ENCODE data around the gene CDHR2.

Gene CDHR2

GRCh38 chr5:176625512-176625911 lies 76.4 kb downstream of the CDHR2 start:
- no peak for DNase-seq

GRCh38 chr5:176625966-176626875 lies 77.1 kb downstream of the CDHR2 start:
- DNase-seq = no peak

GRCh38 chr5:176626876-176627236 lies 77.7 kb downstream of the CDHR2 start:
- no peak for DNase-seq

- DNase-seq = no peak
These were observed 78.4 kb downstream of the CDHR2 start for GRCh38 chr5:176627582-176627981.

GRCh38 chr5:176628406-176629228 lies 79.5 kb downstream of the CDHR2 start:
- DNase-seq = no peak

GRCh38 chr5:176629317-176629852 lies 80.2 kb downstream of the CDHR2 start:
- no peak for DNase-seq

- no peak for DNase-seq
These were observed 80.9 kb downstream of the CDHR2 start, which contains the start of the genes EIF4E1B and SNCB for GRCh38 chr5:176629853-176630680. Gene EIF4E1B (plus strand): TSS chr5:176630675. CDS start chr5:176642788, 12,113 bp downstream. Gene SNCB (minus strand): TSS chr5:176630534. CDS start chr5:176629654, 880 bp downstream.

- DNase-seq = no peak
These were observed 81.6 kb downstream of the CDHR2 start for GRCh38 chr5:176630681-176631222.

- no peak for DNase-seq
These were observed 82.5 kb downstream of the CDHR2 start for GRCh38 chr5:176631383-176632200.

- no peak for DNase-seq
These were observed 83.6 kb downstream of the CDHR2 start for GRCh38 chr5:176632745-176633144.

GRCh38 chr5:176633598-176633997 lies 84.5 kb downstream of the CDHR2 start:
- DNase-seq = no peak

- DNase-seq = no peak
These were observed 87.3 kb downstream of the CDHR2 start for GRCh38 chr5:176636426-176636825.

GRCh38 chr5:176637556-176637955 lies 88.4 kb downstream of the CDHR2 start:
- DNase-seq = no peak

GRCh38 chr5:176638437-176638836 lies 89.3 kb downstream of the CDHR2 start:
- DNase-seq = no peak

GRCh38 chr5:176639208-176639607 lies 90.1 kb downstream of the CDHR2 start:
- DNase-seq = no peak

- no peak for DNase-seq
These were observed 90.8 kb downstream of the CDHR2 start for GRCh38 chr5:176639981-176640380.

- DNase-seq = no peak
These were observed 91.5 kb downstream of the CDHR2 start for GRCh38 chr5:176640616-176641015.

- no peak for DNase-seq
These were observed 93.7 kb downstream of the CDHR2 start for GRCh38 chr5:176642675-176643490.

GRCh38 chr5:176643491-176644219 lies 94.5 kb downstream of the CDHR2 start:
- no peak for DNase-seq

GRCh38 chr5:176644294-176644693 lies 95.2 kb downstream of the CDHR2 start:
- DNase-seq = no peak

Measured in amniotic stem cell (primary cell).